ENCODE data around the gene STON1. TPM values are rescaled to one million over a fixed set of nuclear protein-coding genes. Genes with fewer than 3 reads are reported as not detected.
"Not testable (repeated sequence)": the region's sequence is repeated elsewhere in the genome, so short reads cannot be mapped to it uniquely, and the experiment has no call there.

Gene STON1
- total RNA-seq, 1 donor from 2014 or later, result 0.93 TPM

GRCh38 chr2:48568547-48568946 is 38.6 kb downstream of the STON1 start:
- no peak for ATAC-seq
- DNase-seq (ENCODE audit: low spot score), result no peak

- DNase-seq (ENCODE audit: low spot score) (no peak), ATAC-seq (no peak)
These were observed 39.5 kb downstream of the STON1 start for GRCh38 chr2:48569433-48569832.

GRCh38 chr2:48572816-48573215 is 42.9 kb downstream of the STON1 start:
- DNase-seq (ENCODE audit: low spot score) (no peak), ATAC-seq (no peak)

GRCh38 chr2:48574353-48575287 is 44.7 kb downstream of the STON1 start:
- DNase-seq (ENCODE audit: low spot score), result no peak
- no peak for ATAC-seq

- DNase-seq (ENCODE audit: low spot score) (no peak), ATAC-seq (no peak)
These were observed 48.4 kb downstream of the STON1 start for GRCh38 chr2:48578313-48578712.

GRCh38 chr2:48583961-48584360 is 54.0 kb downstream of the STON1 start:
- ATAC-seq, result no peak
- DNase-seq (ENCODE audit: low spot score), result no peak

- no peak for ATAC-seq
- DNase-seq (ENCODE audit: low spot score), result no peak
These were observed 54.6 kb downstream of the STON1 start for GRCh38 chr2:48584551-48584950.

- no peak for ATAC-seq
These were observed 56.5 kb downstream of the STON1 start for GRCh38 chr2:48586433-48586832.

GRCh38 chr2:48587560-48587959 is 57.6 kb downstream of the STON1 start:
- DNase-seq (ENCODE audit: low spot score) (no peak), ATAC-seq (no peak)

More at GRCh38 chr2:48586433-48586832, 56.5 kb downstream of the STON1 start:
- no peak for DNase-seq (ENCODE audit: low spot score)

- no peak for ATAC-seq
These were observed 58.0 kb downstream of the STON1 start for GRCh38 chr2:48587961-48588360.

GRCh38 chr2:48588745-48589144 is 58.8 kb downstream of the STON1 start:
- no peak for ATAC-seq

More at GRCh38 chr2:48587961-48588360, 58.0 kb downstream of the STON1 start:
- no peak for DNase-seq (ENCODE audit: low spot score)

GRCh38 chr2:48589170-48589767 is 59.3 kb downstream of the STON1 start:
- DNase-seq (ENCODE audit: low spot score) (no peak), ATAC-seq (peak; percentile 70)

More at GRCh38 chr2:48588745-48589144, 58.8 kb downstream of the STON1 start:
- no peak for DNase-seq (ENCODE audit: low spot score)

- no peak for ATAC-seq
- no peak for DNase-seq (ENCODE audit: low spot score)
These were observed 60.1 kb downstream of the STON1 start for GRCh38 chr2:48590017-48590416.

GRCh38 chr2:48592067-48592466 is 62.1 kb downstream of the STON1 start:
- DNase-seq (ENCODE audit: low spot score) (no peak), ATAC-seq (no peak)

GRCh38 chr2:48596751-48597150 is 66.8 kb downstream of the STON1 start:
- DNase-seq (ENCODE audit: low spot score); ATAC-seq: not testable (repeated sequence)

GRCh38 chr2:48597492-48597891 is 67.5 kb downstream of the STON1 start:
- no peak for ATAC-seq

GRCh38 chr2:48600204-48600813 is 70.4 kb downstream of the STON1 start:
- DNase-seq (ENCODE audit: low spot score) (no peak), ATAC-seq (peak; percentile 81)

More at GRCh38 chr2:48597492-48597891, 67.5 kb downstream of the STON1 start:
- DNase-seq (ENCODE audit: low spot score), result no peak

GRCh38 chr2:48600917-48601316 is 71.0 kb downstream of the STON1 start:
- ATAC-seq (no peak), DNase-seq (ENCODE audit: low spot score) (no peak)

GRCh38 chr2:48601349-48601748 is 71.4 kb downstream of the STON1 start:
- ATAC-seq (peak; percentile 77), DNase-seq (ENCODE audit: low spot score) (no peak)

- DNase-seq (ENCODE audit: low spot score) (no peak), ATAC-seq (no peak)
These were observed 75.7 kb downstream of the STON1 start for GRCh38 chr2:48605482-48606175.
